Germinal center (tissue), 1 donor: ENCODE measurements around the gene ARHGAP31.
A peak's percentile ranks its signal among the peaks of the same experiment; 100 is the strongest.
"Not testable (repeated sequence)": the region's sequence is repeated elsewhere in the genome, so short reads cannot be mapped to it uniquely, and the experiment has no call there.

Source experiments
- DNase-seq: peaks from one replicate; pipeline ENCODE4 v3.0.0; 2012; ENCODE audit warnings: mixed read lengths, low spot score

The ARHGAP31 gene

DNA sequence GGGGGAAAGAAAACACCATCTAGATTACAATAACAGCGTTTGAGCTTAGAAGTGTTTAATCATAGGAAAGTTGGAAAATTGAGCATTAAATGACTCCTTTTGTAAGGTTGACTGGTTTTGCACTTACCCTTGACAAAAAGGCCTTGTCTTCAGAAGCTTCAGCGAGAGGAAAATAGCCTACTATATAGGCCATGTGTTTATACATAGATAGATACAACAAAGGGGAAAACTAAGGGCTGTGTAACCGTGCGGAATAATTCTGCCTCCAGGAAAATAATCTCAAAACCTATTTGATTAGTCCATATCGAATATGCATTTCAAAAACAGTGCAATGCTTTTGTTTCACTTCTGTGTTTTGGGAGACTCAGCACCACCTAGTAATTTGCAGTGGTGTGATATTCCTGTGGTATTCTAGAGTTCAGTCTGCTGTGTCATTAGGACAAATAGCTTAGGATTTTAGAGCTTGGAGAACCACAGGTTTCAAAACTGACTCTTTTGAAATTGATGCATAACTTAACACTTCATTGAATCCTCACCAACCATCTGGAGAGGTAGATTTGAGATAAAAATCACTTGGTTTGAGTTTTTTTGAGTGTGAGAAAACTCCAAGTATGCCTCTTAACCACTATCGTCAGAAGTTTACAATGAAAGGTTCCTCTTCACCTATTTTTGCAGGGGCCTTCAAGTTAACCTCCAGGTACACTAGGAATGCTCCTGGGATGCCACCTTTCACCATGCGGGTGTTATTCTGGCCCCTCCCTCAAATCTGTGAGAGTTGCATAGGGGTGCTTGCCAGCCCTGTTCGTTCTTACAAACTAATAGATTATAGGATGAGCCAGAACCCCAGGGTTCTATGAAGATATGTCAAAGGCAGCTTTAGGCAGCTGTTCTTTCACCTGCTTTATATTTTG lies 1.9 kb downstream of the ARHGAP31 start:
- DNase-seq = peak; percentile 26

DNA sequence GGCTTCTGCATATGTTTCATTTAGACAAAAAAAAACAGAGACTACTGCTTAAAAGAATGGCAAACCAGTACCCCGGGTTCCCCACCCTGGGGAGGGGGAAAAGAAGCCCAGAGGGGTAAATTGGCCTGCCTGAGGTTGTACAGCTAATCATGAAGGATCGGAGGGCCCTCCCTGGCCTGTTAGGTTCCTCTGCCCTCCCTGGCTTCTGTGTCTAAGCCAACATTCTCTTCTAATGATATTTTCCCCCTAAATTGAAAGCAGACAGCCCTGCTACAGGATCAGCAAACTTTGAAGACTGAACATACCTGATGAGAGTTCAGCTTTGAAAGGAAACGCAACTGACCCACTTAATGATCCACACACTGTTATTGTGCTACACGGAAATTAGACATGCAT lies 2.5 kb downstream of the ARHGAP31 start:
- no peak for DNase-seq

DNA sequence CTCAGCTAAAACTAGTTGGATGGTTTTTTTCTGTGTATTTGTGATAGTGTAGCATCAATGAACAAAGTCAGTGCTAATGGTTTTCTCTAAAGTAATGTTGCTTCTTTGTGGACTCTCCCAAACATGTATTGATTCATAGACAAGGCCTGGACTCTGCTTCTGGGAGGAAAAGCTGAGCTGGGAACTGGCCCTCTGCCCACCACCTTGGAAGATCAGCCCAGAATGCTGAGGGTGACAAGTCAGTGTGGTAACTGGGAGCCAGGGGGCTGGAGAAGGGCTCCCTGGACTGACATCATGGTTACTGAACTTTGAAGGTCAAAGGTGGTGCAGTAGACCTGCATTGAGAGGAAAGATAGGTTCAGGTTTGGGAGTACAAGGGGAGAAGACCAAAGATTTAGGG lies 3.0 kb downstream of the ARHGAP31 start:
- DNase-seq = no peak

DNA sequence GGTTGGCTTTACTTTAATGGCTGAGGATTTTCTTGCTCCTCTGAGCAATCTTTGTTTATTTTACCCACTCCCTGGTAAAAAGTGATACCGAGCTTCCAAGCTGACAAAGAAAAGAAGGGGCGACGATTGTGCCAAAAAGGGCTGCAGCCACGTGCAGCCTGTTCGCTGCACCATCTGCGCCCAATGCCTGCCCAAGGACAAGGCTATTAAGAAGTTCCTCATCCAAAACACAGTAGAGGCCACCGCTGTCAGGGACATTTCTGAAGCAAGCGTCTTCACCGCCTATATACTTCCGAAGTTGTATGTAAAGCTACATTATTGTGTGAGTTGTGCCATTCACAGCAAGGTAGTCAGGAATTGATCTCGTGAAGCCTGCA lies 4.4 kb downstream of the ARHGAP31 start:
- no peak for DNase-seq

GRCh38 chr3:119300991-119301391 lies 6.8 kb downstream of the ARHGAP31 start:
- DNase-seq = no peak

- DNase-seq = no peak
These were observed 7.5 kb downstream of the ARHGAP31 start for GRCh38 chr3:119301662-119302061.

DNA sequence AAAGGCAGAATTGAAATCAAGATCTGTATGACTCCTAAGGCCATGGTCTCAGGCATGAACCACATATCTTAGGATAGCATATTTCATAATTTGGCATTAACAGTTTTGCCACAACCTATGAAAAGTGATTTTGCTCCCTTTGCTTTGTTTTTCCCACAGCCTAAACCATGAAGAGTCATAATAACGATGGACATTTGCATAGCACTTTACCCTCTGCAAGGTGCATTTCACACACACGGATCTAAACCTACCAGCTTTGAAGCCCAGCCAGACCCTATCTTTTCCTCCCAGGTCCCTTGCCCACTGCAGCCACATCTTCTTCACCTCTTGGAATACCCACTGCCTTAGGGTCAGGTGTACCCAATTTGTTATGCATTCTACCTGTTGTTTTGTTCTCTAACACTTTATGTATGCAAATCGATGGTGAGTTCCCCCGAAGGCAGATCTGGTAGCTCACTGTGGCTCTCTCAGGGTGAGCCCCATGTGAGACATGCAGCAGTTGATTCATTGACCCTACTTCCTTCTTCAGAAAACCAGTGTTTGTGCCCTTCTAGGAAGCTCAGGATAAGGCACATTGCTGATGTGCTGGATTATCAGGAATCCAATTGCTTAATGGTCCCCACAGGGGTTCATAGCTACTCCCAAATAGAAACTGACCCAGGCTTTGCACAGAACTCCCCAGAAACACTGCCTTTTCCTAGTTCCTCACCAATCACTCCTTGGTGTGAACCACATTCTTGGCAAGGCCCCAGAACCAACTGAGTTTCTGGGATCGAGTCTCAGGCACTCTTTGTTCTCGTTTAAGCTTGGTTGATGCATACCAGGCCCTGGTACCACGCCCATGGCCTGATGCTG lies 8.7 kb downstream of the ARHGAP31 start:
- no peak for DNase-seq

DNA sequence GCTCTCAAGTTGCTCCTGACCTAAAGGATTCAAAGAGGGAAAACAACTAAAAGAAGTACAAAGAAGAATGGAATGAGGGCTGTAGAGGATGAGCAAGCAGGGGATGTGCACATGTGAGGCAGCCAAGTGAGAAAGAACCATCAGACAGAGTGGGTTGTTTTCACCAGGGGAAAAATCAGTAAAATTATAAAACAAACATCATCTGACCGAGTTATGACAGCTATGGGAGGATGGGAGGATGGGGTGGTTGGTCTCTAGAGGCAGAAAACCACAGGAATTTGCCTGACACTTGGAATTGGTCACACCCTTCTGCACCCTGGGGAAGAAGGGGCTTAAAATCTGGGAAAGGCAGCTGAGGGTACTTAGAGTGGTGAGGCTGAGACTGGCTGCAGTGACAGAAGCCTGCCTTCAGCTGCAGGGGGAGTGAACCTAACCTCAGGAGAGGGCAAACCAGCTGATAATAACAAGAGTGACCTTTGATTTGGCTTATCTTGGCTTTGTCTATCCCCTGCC lies 10.1 kb downstream of the ARHGAP31 start:
- no peak for DNase-seq

DNA sequence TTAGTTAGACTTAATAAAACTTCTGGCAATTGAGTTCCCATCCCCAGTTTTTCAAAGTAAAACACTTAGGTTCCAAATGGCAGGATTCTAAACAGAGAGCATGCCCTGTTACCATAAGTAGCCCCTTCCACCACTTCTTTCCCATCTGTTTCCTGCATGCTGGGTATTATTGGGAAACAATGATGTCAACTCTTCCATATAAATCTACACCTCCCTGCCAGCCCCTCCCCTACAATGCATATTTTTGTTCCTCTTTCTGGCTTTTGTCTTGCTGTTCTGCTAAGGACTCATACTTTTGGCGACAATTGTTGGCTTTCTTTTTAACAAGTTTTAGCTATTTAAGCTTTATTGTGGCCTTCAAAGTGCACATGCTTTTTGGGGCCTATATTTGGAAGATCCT lies 11.1 kb downstream of the ARHGAP31 start:
- DNase-seq = no peak

- DNase-seq = not testable (repeated sequence)
These were observed 12.2 kb downstream of the ARHGAP31 start for GRCh38 chr3:119306378-119306777.

DNA sequence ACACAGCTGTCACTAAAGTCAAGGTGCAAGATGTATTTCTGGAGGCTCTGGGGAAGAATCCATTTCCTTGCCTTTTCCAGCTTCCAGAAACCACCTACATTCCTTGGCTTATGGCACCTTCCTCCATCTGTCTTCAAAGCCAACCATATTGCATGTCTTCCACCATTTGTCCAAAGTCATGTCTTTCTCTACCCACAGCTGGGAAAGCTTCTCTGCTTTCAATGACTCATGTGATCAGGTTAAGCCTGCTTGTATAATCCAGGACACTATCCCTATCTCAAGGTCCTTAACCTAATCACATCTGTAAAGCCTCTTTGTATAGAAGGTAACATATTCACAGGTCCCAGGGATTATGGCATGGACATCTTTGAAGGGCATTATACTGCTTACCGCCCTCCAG lies 14.2 kb downstream of the ARHGAP31 start:
- no peak for DNase-seq

DNA sequence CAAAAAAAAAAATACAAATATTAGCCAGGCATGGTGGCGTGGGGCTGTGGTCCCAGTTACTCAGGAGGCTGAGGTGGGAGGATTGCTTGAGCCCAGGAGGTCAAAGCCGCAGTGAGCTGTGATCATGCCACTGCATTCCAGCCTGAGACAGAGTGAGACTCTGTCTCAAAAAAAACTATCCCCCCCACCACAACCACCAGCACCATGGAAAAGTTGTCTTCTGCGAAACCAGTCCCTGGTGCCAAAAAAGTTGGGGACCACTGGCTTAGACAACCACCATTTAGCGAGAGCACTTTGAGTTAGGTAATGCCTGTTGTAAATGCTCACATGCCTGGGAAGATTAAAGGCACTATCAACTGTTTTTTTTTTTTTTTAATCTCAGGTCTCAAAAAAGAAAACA lies 15.4 kb downstream of the ARHGAP31 start:
- no peak for DNase-seq

- no peak for DNase-seq
These were observed 15.9 kb downstream of the ARHGAP31 start for GRCh38 chr3:119310071-119310470.

- DNase-seq = no peak
These were observed 17.1 kb downstream of the ARHGAP31 start for GRCh38 chr3:119311081-119311925.

- DNase-seq = no peak
These were observed 19.3 kb downstream of the ARHGAP31 start for GRCh38 chr3:119313461-119313860.

DNA sequence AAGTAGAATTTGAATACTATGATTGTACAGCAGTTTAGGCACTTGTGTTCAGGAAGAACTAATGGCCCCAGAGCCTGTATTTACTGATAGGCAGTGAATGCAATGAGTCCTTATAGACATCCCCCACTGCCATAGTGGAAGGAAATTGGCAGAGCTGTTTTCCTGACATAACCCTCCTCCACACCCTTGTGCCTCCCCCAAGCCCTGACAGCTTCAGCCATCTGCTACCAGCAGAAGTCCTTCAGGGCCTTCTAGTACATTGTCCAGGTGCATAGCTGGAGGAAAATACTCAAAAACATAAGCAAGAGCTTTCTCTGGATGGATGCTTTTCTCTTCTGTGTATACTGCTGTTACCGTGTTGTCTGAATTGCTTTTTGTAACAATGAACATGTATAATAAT lies 20.6 kb downstream of the ARHGAP31 start:
- DNase-seq = no peak

DNA sequence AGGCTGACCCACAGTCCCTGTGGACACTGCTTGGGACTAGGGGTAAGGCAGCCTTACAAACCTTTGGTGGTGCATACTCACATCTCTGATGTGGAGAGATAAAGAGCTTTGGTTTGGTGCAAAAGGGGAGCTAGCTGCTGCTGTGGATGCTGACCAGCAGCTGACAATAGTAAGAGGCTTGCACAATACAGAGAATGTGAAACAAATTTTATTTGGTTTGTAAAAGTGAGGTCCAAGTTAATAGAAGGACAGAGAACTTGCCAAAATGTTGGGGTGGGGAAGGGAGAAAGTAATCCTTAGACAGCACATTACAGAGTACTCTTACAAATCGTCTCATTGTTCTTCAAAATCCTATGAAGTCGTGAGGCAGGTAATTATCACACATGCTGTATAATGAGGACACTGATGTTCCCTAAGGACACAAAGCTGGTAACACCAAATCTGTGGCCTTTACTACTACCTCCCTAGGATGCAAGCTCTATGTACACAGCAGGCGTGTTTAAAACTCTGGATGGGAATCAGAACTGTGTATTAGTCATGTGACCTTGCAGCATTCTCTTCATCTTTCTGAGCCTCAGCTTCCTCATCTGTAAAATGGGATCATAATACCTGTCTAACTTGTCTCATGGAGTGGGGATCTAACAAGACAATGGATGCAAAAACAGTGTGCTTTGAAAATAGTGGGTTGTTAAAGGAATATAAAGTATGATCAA lies 21.6 kb downstream of the ARHGAP31 start:
- no peak for DNase-seq

GRCh38 chr3:119316313-119316670 lies 22.1 kb downstream of the ARHGAP31 start:
- no peak for DNase-seq

GRCh38 chr3:119318876-119319275 lies 24.7 kb downstream of the ARHGAP31 start:
- DNase-seq = no peak

GRCh38 chr3:119319311-119319710 lies 25.1 kb downstream of the ARHGAP31 start:
- DNase-seq = no peak

- not testable (repeated sequence) for DNase-seq
These were observed 26.6 kb downstream of the ARHGAP31 start for GRCh38 chr3:119320785-119321184.
